A549 (cell line): ENCODE results near the gene TAF4. TPM values are rescaled to one million over a fixed set of nuclear protein-coding genes. Genes with fewer than 3 reads are reported as not detected.

Experiments
- ATAC-seq, 2 experiments: fragments of 200-7000 bp in 1 of 2; fragments of >200 bp in 1 of 2; cut with Nextera tagmentation in 1 of 2; cut with Tn5 transposase in 1 of 2; 3 replicates each; pipeline versions ENCODE4 v1.8.0 to v1.9.1; 2018 to 2020; ENCODE audit warnings: mild to moderate bottlenecking in 1 of 2, moderate library complexity in 1 of 2
- CTCF ChIA-PET: fragments of 300-600 bp; sonication (Branson Sonifier 250); formaldehyde crosslinking; extraction: SDS; loops from one replicate; lab custom pipeline; 2021; ENCODE audit warnings: antibody characterized with exemption, inconsistent platforms; lab: Yijun Ruan, JAX
- POLR2A ChIA-PET: fragments of 350-600 bp; formaldehyde crosslinking; extraction: SDS; loops from one replicate; lab custom pipeline; 2021; ENCODE audit warnings: antibody characterized with exemption, inconsistent platforms; lab: Yijun Ruan, JAX
- DNase-seq, 2 experiments: peaks; one replicate each; pipeline versions ENCODE4 v3.0.0 to v3.0.0-alpha.2; 2011 to 2016; ENCODE audit warnings: low read depth in 1 of 2, low spot score in 1 of 2
- FAIRE-seq: peaks from 2 replicates; lab custom pipeline; 2011; peaks lifted over from hg19 to GRCh38; lab: Jason Lieb, UNC
- H3K27ac ChIP-seq, 2 experiments: fragments of >200 bp; sonication (Bioruptor Twin); formaldehyde crosslinking; 3 replicates each; pipeline ENCODE4 v1.5.1; 2016 to 2017
- H3K4me1 ChIP-seq: fragments of >200 bp; sonication (Bioruptor Twin); formaldehyde crosslinking; 3 replicates; pipeline ENCODE4 v1.6.1; 2016
- H3K4me2 ChIP-seq: fragments of >200 bp; sonication (Bioruptor Twin); formaldehyde crosslinking; 3 replicates; pipeline ENCODE4 v1.6.1; 2016
- H3K4me3 ChIP-seq: fragments of >200 bp; sonication (Bioruptor Twin); formaldehyde crosslinking; 3 replicates; pipeline ENCODE4 v1.5.1; 2016
- H3K9me3 ChIP-seq: fragments of >200 bp; sonication (Bioruptor Twin); formaldehyde crosslinking; 3 replicates; pipeline ENCODE4 v1.6.1; 2016
- BHLHE40 ChIP-seq: IDR thresholded peaks from 2 replicates; pipeline ENCODE4 v1.6.1; 2012; ENCODE audit warnings: low read depth, low read length, inconsistent platforms
- CBX2 ChIP-seq: fragments of 200-600 bp; sonication (generic); IDR thresholded peaks from 2 replicates; pipeline ENCODE4 v1.6.1; 2016; ENCODE audit warnings: low read depth, mild to moderate bottlenecking, borderline replicate concordance
- EP300 ChIP-seq, 2 experiments: fragments of >200 bp; sonication (Bioruptor Twin); formaldehyde crosslinking; IDR thresholded peaks; 2 replicates in 1 of 2; 3 replicates in 1 of 2; pipeline ENCODE4 v1.6.1; 2016 to 2017
- HOXA7 ChIP-seq: fragments of 250-450 bp; sonication (Bioruptor Pico); IDR thresholded peaks from 2 replicates; pipeline ENCODE4 v1.5.0; 2020; ENCODE audit warnings: mild to moderate bottlenecking, moderate library complexity
- HOXB13 ChIP-seq: fragments of 250-450 bp; sonication (Bioruptor Pico); IDR thresholded peaks from 2 replicates; pipeline ENCODE4 v1.5.0; 2020; ENCODE audit warnings: low read depth, mild to moderate bottlenecking, moderate library complexity
- JUN ChIP-seq, 2 experiments: fragments of >200 bp; sonication (Bioruptor Twin); formaldehyde crosslinking; IDR thresholded peaks; 2 replicates in 1 of 2; 3 replicates in 1 of 2; pipeline ENCODE4 v1.6.1; 2016 to 2017
- MYC ChIP-seq: IDR thresholded peaks from 2 replicates; pipeline ENCODE4 v1.6.1; 2012; ENCODE audit warnings: mild to moderate bottlenecking, inconsistent platforms, low read length, improper control_type of control experiment, borderline replicate concordance
- NPAS2 ChIP-seq: fragments of 250-450 bp; sonication (Bioruptor Pico); IDR thresholded peaks from 2 replicates; pipeline ENCODE4 v1.8.0; 2022; ENCODE audit warnings: mild to moderate bottlenecking, moderate library complexity, borderline replicate concordance
- RAD21 ChIP-seq, 2 experiments: fragments of >200 bp in 1 of 2; sonication (Bioruptor Twin) in 1 of 2; formaldehyde crosslinking in 1 of 2; IDR thresholded peaks in 1 of 2; conservative IDR thresholded peaks in 1 of 2; 2 replicates in 1 of 2; 3 replicates in 1 of 2; pipeline ENCODE4 v1.6.1; 2012 to 2018; ENCODE audit warnings: inconsistent platforms in 1 of 2
- RCOR1 ChIP-seq: fragments of 150-350 bp; IDR thresholded peaks from 2 replicates; pipeline ENCODE4 v1.6.1; 2014; ENCODE audit warnings: antibody characterized with exemption, low read length, low read depth
- RNF2 ChIP-seq: fragments of 200-600 bp; sonication (generic); IDR thresholded peaks from 2 replicates; pipeline ENCODE4 v1.6.1; 2016; ENCODE audit warnings: low read depth, mild to moderate bottlenecking, antibody characterized with exemption, moderate library complexity, borderline replicate concordance
- SMC3 ChIP-seq: fragments of >200 bp; sonication (Bioruptor Twin); formaldehyde crosslinking; IDR thresholded peaks from 3 replicates; pipeline ENCODE4 v1.6.1; 2018; ENCODE audit warnings: inconsistent platforms
- SREBF2 ChIP-seq: fragments of 450-650 bp; IDR thresholded peaks from 2 replicates; pipeline ENCODE4 v1.6.1; 2014; ENCODE audit warnings: mild to moderate bottlenecking, moderate library complexity
- ZC3H11A ChIP-seq: fragments of 450-650 bp; IDR thresholded peaks from 2 replicates; pipeline ENCODE4 v1.6.1; 2014; ENCODE audit warnings: antibody characterized with exemption, mild to moderate bottlenecking
- ZFP36 ChIP-seq: fragments of 450-650 bp; IDR thresholded peaks from 2 replicates; pipeline ENCODE4 v1.6.1; 2014; ENCODE audit warnings: borderline replicate concordance; ENCODE audit not compliant: partially characterized antibody
- ZSCAN20 ChIP-seq: fragments of 250-450 bp; sonication (Bioruptor Pico); IDR thresholded peaks from 2 replicates; pipeline ENCODE4 v1.8.0; 2022; ENCODE audit warnings: mild to moderate bottlenecking, moderate library complexity
- WGBS: methylation state at CpG from one replicate; pipeline ENCODE4 v1.1.6; 2017; ENCODE audit errors: missing lambda C conversion rate; 5-methylcytosine and 5-hydroxymethylcytosine counted together
- polyA plus RNA-seq, 4 experiments: library from polyadenylated mRNA; depleted of rRNA in 3 of 4; stranded (reverse); fragments of >200 nt; fragmentation: RNase III in 1 of 4; extraction: RNeasy Plus Mini Kit Qiagen cat#74134 plus additional on column Dnase treatment in 1 of 4; gene quantifications; 2 replicates in 3 of 4; 3 replicates in 1 of 4; pipeline ENCODE4 v1.2.3, GENCODE V29; 2011 to 2017
- TF ChIP-seq, protein P1 (sequence below): fragments of >200 bp; sonication (Bioruptor Twin); formaldehyde crosslinking; IDR thresholded peaks from 3 replicates; pipeline ENCODE4 v1.5.1; 2016
- TF ChIP-seq, protein P2 (sequence below): IDR thresholded peaks from 2 replicates; pipeline ENCODE4 v1.6.1; 2012; ENCODE audit warnings: low read depth, borderline replicate concordance
- TF ChIP-seq, protein P3 (sequence below): fragments of 200-600 bp; sonication (generic); IDR thresholded peaks from 2 replicates; pipeline ENCODE4 v1.6.1; 2016; ENCODE audit warnings: antibody characterized with exemption, mild to moderate bottlenecking, moderate library complexity
- TF ChIP-seq, protein P4 (sequence below): IDR thresholded peaks from 2 replicates; pipeline ENCODE4 v1.6.1; 2012

TAF4 gene
- polyA plus RNA-seq, 2 of the 4 experiments (the other 2 are of a cell fraction), result 6.1 to 11.0 TPM

DNA sequence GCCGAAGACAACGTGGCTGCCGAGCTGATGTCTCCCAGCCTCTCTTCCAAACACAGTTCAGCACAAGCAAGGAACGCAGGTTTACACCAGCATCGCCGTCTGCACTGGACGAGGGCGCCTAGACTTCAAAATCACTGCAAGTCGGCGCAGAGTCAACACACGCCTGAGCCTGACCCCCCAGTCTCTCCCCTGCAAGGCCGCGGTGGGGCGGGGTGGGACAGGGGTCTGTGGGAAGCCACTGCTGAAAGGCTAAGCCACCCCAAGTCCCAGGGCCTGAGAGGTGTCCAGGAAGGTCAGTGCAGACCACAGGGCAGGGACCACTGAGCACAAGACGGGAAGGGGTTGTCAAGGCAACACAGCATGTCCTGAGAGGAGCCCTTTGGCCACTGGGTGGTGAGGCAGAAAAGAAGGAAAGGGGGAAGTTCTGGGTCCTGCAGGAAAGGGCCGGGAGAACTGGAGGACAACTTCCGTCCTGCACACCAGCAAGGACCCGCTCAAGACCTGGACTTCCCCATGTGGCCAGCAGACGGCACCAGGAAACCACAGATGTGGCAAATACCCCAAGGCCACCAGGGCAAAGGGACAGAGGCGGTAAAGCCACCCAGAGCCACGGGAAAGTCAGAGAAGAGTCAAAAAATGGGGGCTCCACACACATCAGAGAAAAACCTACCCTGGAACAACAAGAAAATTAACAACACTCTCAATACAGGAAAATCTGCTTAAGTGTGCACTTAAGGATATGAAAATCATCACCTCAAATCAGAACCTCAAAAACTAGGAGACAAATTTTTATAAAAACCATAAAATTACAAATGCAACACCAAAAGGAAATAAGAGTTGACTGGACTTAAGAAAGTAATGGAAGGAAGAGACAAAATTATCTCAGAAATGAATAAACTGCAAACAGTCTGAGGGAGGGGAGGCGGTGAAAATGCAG is 84.8 kb downstream of the TAF4 start:
- H3K9me3 ChIP-seq, result no peaks in the 10 kb centered on the region
- peak; percentile 49 to 65 for DNase-seq
- 82% methylated on average over 22 of the region's 22 CpGs for WGBS
- H3K4me1 ChIP-seq, result no peaks in the 10 kb centered on the region
- no peak overlapping the region for H3K4me2 ChIP-seq
- CTCF ChIA-PET, result no interaction called here
- TF ChIP-seq, protein P1, sequence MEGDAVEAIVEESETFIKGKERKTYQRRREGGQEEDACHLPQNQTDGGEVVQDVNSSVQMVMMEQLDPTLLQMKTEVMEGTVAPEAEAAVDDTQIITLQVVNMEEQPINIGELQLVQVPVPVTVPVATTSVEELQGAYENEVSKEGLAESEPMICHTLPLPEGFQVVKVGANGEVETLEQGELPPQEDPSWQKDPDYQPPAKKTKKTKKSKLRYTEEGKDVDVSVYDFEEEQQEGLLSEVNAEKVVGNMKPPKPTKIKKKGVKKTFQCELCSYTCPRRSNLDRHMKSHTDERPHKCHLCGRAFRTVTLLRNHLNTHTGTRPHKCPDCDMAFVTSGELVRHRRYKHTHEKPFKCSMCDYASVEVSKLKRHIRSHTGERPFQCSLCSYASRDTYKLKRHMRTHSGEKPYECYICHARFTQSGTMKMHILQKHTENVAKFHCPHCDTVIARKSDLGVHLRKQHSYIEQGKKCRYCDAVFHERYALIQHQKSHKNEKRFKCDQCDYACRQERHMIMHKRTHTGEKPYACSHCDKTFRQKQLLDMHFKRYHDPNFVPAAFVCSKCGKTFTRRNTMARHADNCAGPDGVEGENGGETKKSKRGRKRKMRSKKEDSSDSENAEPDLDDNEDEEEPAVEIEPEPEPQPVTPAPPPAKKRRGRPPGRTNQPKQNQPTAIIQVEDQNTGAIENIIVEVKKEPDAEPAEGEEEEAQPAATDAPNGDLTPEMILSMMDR, result peak; percentile 50
- TF ChIP-seq RAD21 (conservative IDR thresholded peaks at IDR 0.05 in 1 of 2, IDR thresholded peaks at IDR 0.05 in 1 of 2) (peak; percentile 65 to 77), CBX2 (no peak), SMC3 (0 out of 3 replicates have a peak, but pooled peaks have one; percentile 31)
- H3K4me3 ChIP-seq, result no peak overlapping the region
- ATAC-seq, result peak; percentile 64 to 91; a peak in 4 of 6 replicates
- POLR2A ChIA-PET, result no interaction called here
- FAIRE-seq, result no peak
- H3K27ac ChIP-seq, result no peak overlapping the region

DNA sequence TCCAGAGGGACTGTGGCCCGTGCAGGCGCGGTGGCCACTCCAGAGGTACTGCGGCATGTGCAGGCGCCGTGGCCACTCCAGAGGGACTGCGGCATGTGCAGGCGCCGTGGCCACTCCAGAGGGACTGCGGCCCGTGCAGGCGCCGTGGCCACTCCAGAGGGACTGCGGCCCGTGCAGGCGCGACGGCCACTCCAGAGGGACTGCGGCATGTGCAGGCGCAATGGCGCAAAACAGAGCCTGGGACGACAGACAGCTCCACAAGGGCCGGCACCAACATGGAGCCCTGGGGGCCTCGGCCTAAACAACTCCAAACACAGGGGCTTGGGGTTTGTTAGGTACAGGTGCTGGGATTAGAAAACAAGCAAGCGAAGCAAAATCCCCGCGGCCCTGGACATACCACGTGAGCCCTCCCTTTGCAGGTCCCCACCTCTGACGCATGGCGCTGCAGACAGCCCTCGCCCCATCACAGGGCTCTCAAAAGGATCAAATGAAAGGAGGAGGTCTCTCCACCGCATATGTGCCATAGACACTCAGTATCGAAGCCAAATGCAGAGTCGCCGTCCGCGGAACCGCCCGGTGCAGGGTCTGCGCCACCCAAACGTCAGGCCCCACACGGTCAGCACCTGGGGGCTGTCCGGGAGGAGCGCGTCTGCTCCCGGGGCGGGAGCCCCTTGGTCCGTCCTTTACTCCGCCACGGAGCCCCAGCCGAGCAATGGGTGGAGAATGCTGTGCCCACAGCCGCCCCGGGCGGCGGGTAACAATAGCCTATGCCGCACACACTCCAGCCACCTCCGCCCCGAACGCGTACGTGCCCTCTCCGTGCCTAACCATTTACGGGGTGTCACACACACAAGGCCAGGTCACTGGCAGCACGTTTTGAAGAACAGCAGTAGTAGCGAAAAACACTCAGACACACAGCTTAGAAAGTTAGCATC is 85.7 kb downstream of the TAF4 start:
- Histone ChIP-seq H3K4me3 (no peak overlapping the region), H3K9me3 (no peaks in the 10 kb centered on the region), H3K27ac (no peak overlapping the region), H3K4me1 (no peaks in the 10 kb centered on the region), H3K4me2 (no peak overlapping the region)
- ATAC-seq, result no peak
- 95% methylated on average over 42 of the region's 65 CpGs for WGBS
- CTCF ChIA-PET, result interaction anchor here (1.5 kb wide), 1 partner anchor 1766 kb away, joined by 3 read pairs; no protein-coding TSS in a partner anchor
- TF ChIP-seq JUN (IDR thresholded peaks at IDR 0.05) (no peak), ZFP36 (no peak), MYC (no peak), HOXB13 (CRISPR knock-in tag) (no peak), RCOR1 (no peak), NPAS2 (CRISPR knock-in tag) (no peak), ZSCAN20 (CRISPR knock-in tag) (no peak), ZC3H11A (no peak), RNF2 (no peak), SREBF2 (no peak), HOXA7 (CRISPR knock-in tag) (no peak), EP300 (IDR thresholded peaks at IDR 0.05) (no peak), BHLHE40 (no peak)
- TF ChIP-seq, protein P2, sequence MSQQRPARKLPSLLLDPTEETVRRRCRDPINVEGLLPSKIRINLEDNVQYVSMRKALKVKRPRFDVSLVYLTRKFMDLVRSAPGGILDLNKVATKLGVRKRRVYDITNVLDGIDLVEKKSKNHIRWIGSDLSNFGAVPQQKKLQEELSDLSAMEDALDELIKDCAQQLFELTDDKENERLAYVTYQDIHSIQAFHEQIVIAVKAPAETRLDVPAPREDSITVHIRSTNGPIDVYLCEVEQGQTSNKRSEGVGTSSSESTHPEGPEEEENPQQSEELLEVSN, result no peak
- TF ChIP-seq, protein P1, result no peak
- TF ChIP-seq, protein P3, sequence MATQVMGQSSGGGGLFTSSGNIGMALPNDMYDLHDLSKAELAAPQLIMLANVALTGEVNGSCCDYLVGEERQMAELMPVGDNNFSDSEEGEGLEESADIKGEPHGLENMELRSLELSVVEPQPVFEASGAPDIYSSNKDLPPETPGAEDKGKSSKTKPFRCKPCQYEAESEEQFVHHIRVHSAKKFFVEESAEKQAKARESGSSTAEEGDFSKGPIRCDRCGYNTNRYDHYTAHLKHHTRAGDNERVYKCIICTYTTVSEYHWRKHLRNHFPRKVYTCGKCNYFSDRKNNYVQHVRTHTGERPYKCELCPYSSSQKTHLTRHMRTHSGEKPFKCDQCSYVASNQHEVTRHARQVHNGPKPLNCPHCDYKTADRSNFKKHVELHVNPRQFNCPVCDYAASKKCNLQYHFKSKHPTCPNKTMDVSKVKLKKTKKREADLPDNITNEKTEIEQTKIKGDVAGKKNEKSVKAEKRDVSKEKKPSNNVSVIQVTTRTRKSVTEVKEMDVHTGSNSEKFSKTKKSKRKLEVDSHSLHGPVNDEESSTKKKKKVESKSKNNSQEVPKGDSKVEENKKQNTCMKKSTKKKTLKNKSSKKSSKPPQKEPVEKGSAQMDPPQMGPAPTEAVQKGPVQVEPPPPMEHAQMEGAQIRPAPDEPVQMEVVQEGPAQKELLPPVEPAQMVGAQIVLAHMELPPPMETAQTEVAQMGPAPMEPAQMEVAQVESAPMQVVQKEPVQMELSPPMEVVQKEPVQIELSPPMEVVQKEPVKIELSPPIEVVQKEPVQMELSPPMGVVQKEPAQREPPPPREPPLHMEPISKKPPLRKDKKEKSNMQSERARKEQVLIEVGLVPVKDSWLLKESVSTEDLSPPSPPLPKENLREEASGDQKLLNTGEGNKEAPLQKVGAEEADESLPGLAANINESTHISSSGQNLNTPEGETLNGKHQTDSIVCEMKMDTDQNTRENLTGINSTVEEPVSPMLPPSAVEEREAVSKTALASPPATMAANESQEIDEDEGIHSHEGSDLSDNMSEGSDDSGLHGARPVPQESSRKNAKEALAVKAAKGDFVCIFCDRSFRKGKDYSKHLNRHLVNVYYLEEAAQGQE, result no peak
- TF ChIP-seq, protein P4, sequence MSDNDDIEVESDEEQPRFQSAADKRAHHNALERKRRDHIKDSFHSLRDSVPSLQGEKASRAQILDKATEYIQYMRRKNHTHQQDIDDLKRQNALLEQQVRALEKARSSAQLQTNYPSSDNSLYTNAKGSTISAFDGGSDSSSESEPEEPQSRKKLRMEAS, result no peak
- FAIRE-seq, result no peak
- no peak for DNase-seq
- POLR2A ChIA-PET, result no interaction called here
